HepG2 (cell line): ENCODE results near the gene SH3TC2. TPM values are rescaled to one million over a fixed set of nuclear protein-coding genes. Genes with fewer than 3 reads are reported as not detected.

ENCODE experiments used
- ATAC-seq: fragments of 200-7000 bp; cut with Tn5 transposase; 3 replicates; pipeline ENCODE4 v1.9.1; 2020; ENCODE audit warnings: mild to moderate bottlenecking, moderate library complexity
- BruUV-seq: library from RNA; stranded (reverse); fragments of 400-500 nt; replicated peaks from 2 replicates; lab custom pipeline; 2021; lab: Mats Ljungman, UMichigan
- CTCF ChIA-PET: fragments of 300-600 bp; formaldehyde crosslinking; extraction: SDS; loops from one replicate; lab custom pipeline; 2021; ENCODE audit warnings: low total read pairs, inconsistent platforms, low intra/inter-chr PET ratio; lab: Yijun Ruan, JAX
- POLR2A ChIA-PET: fragments of 350-600 bp; sonication (Branson Sonifier 250); formaldehyde crosslinking; loops from one replicate; lab custom pipeline; 2020; ENCODE audit warnings: antibody characterized with exemption, inconsistent platforms; lab: Yijun Ruan, JAX
- DNase-seq: peaks from one replicate; pipeline ENCODE4 v3.0.0-alpha.2; 2015; ENCODE audit warnings: low spot score
- FAIRE-seq: peaks from 3 replicates; lab custom pipeline; 2011; peaks lifted over from hg19 to GRCh38; lab: Jason Lieb, UNC
- H2AFZ ChIP-seq: one replicate; pipeline ENCODE4 v1.6.1; 2011; ENCODE audit warnings: low read length, inconsistent platforms
- H3K27ac ChIP-seq: fragments of 300-600 bp; 3 replicates; pipeline ENCODE4 v1.8.0; 2011; ENCODE audit warnings: mixed run types, mild to moderate bottlenecking, mixed read lengths, low read length, inconsistent platforms; ENCODE audit not compliant: insufficient read depth; ENCODE audit errors: extremely low read length
- H3K27me3 ChIP-seq, 2 experiments: fragments of 200-600 bp in 1 of 2; 2 replicates in 1 of 2; 3 replicates in 1 of 2; pipeline versions ENCODE4 v1.6.0 to v1.8.0; 2011; ENCODE audit warnings: low read length in 2 of 2, mild to moderate bottlenecking in 2 of 2, moderate library complexity in 2 of 2, inconsistent platforms in 1 of 2; ENCODE audit not compliant: insufficient read depth in 2 of 2, control insufficient read depth in 1 of 2
- H3K36me3 ChIP-seq, 2 experiments: fragments of 200-600 bp in 1 of 2; replicated peaks in 1 of 2; 2 replicates in 1 of 2; 3 replicates in 1 of 2; pipeline versions ENCODE4 v1.5.1 to v1.8.0; 2011; ENCODE audit warnings: low read length in 2 of 2, inconsistent platforms in 1 of 2; ENCODE audit not compliant: insufficient read depth in 2 of 2, control insufficient read depth in 1 of 2
- H3K4me1 ChIP-seq: 2 replicates; pipeline ENCODE4 v1.5.1; 2012; ENCODE audit warnings: low read length, inconsistent platforms; ENCODE audit not compliant: insufficient read depth
- H3K4me2 ChIP-seq: 2 replicates; pipeline ENCODE4 v1.6.0; 2011; ENCODE audit warnings: low read depth, low read length, inconsistent platforms
- H3K4me3 ChIP-seq, 3 experiments: fragments of 200-600 bp in 1 of 3; sonication (generic), shearing (Covaris generic) in 1 of 3; replicated peaks in 1 of 3; 2 replicates each; pipeline ENCODE4 v1.5.1; 2011 to 2016; ENCODE audit warnings: low read length in 3 of 3, inconsistent platforms in 2 of 3, low read depth in 2 of 3, mild to moderate bottlenecking in 2 of 3, control low read depth in 1 of 3, mixed read lengths in 1 of 3; ENCODE audit not compliant: insufficient read depth in 1 of 3
- H3K79me2 ChIP-seq: one replicate; pipeline ENCODE4 v1.6.1; 2011; ENCODE audit warnings: low read length, inconsistent platforms; ENCODE audit not compliant: insufficient read depth
- H3K9ac ChIP-seq: 2 replicates; pipeline ENCODE4 v1.6.0; 2011; ENCODE audit warnings: mild to moderate bottlenecking, low read depth, low read length, inconsistent platforms; ENCODE audit not compliant: insufficient read depth
- H3K9me3 ChIP-seq: 2 replicates; pipeline ENCODE4 v1.5.1; 2012; ENCODE audit warnings: mild to moderate bottlenecking, low read length
- H4K20me1 ChIP-seq: 2 replicates; pipeline ENCODE4 v1.6.0; 2011; ENCODE audit warnings: inconsistent platforms, mild to moderate bottlenecking, low read length, moderate library complexity; ENCODE audit not compliant: insufficient read depth
- FOXM1 ChIP-seq: sonication (generic); formaldehyde crosslinking; IDR thresholded peaks from 2 replicates; pipeline ENCODE4 v1.5.0; 2020; ENCODE audit warnings: missing genetic modification reagents
- GFI1 ChIP-seq: sonication (generic); formaldehyde crosslinking; IDR thresholded peaks from 2 replicates; pipeline ENCODE4 v1.5.0; 2020; ENCODE audit warnings: missing genetic modification reagents, mild to moderate bottlenecking, borderline replicate concordance
- KMT2A ChIP-seq: sonication (generic); formaldehyde crosslinking; IDR thresholded peaks from 2 replicates; pipeline ENCODE4 v1.4.0; 2020; ENCODE audit warnings: missing genetic modification reagents
- NPAS2 ChIP-seq: sonication (generic); formaldehyde crosslinking; IDR thresholded peaks from 2 replicates; pipeline ENCODE4 v1.8.0; 2022; ENCODE audit warnings: mild to moderate bottlenecking, missing genetic modification reagents, borderline replicate concordance
- THAP7 ChIP-seq: sonication (generic); formaldehyde crosslinking; IDR thresholded peaks from 2 replicates; pipeline ENCODE4 v1.8.1; 2023; ENCODE audit warnings: mild to moderate bottlenecking, missing genetic modification reagents
- XRCC5 ChIP-seq: fragments of 200-400 bp; formaldehyde crosslinking; optimal IDR thresholded peaks from 2 replicates; pipeline ENCODE3; 2017; ENCODE audit warnings: mild to moderate bottlenecking, low read length
- ZFP90 ChIP-seq: sonication (generic); formaldehyde crosslinking; IDR thresholded peaks from 2 replicates; pipeline ENCODE4 v1.8.0; 2022; ENCODE audit warnings: missing genetic modification reagents, mild to moderate bottlenecking, inconsistent platforms, borderline replicate concordance
- ZHX2 ChIP-seq, 2 experiments: sonication (generic) in 1 of 2; formaldehyde crosslinking in 1 of 2; IDR thresholded peaks; 2 replicates each; pipeline versions ENCODE4 v1.6.1 to v1.9.0; 2014 to 2022; ENCODE audit warnings: antibody characterized with exemption in 1 of 2, borderline replicate concordance in 1 of 2, inconsistent platforms in 1 of 2, low read depth in 1 of 2, missing genetic modification reagents in 1 of 2
- ZNF264 ChIP-seq: sonication (generic); formaldehyde crosslinking; IDR thresholded peaks from 2 replicates; pipeline ENCODE4 v1.4.0; 2020; ENCODE audit warnings: missing genetic modification reagents
- ZNF382 ChIP-seq: sonication (generic); formaldehyde crosslinking; IDR thresholded peaks from 2 replicates; pipeline ENCODE4 v1.5.0; 2020; ENCODE audit warnings: missing genetic modification reagents, mild to moderate bottlenecking, borderline replicate concordance
- ZNF552 ChIP-seq: sonication (generic); formaldehyde crosslinking; IDR thresholded peaks from 2 replicates; pipeline ENCODE4 v1.9.0; 2022; ENCODE audit warnings: missing genetic modification reagents, mild to moderate bottlenecking, borderline replicate concordance
- ZNF607 ChIP-seq: sonication (generic); formaldehyde crosslinking; IDR thresholded peaks from 2 replicates; pipeline ENCODE4 v1.5.1; 2020; ENCODE audit warnings: missing genetic modification reagents, mild to moderate bottlenecking, borderline replicate concordance
- ZNF687 ChIP-seq: sonication (generic); formaldehyde crosslinking; IDR thresholded peaks from 2 replicates; pipeline ENCODE4 v1.5.1; 2020; ENCODE audit warnings: mild to moderate bottlenecking, missing genetic modification reagents, moderate library complexity
- ZNF740 ChIP-seq: sonication (generic); formaldehyde crosslinking; IDR thresholded peaks from 2 replicates; pipeline ENCODE4 v1.4.0; 2020; ENCODE audit warnings: missing genetic modification reagents
- WGBS: methylation state at CpG from one replicate; pipeline ENCODE4 v1.1.6; 2017; ENCODE audit warnings: low lambda C conversion rate; 5-methylcytosine and 5-hydroxymethylcytosine counted together
- in situ Hi-C: cut with HindIII; loops from 2 replicates; pipeline ENCODE4 v1.10.0; 2017; ENCODE audit warnings: low pct_unique_long_range_greater_than_20kb; ENCODE audit not compliant: extremely low pct_ligation_motif_present
- intact Hi-C: fragments of 100-400 bp; cut with micrococcal nuclease; formaldehyde crosslinking; loops from one replicate; pipeline ENCODE4 v1.10.0; 2022; ENCODE audit not compliant: unreplicated experiment
- polyA plus RNA-seq, 8 experiments: library from polyadenylated mRNA; depleted of rRNA in 3 of 8; stranded (reverse) in 7 of 8; unstranded in 1 of 8; fragments of >200 nt; fragmentation: Illumina TruSeq in 4 of 8; extraction: Trizol in 4 of 8; gene quantifications; 2 replicates each; pipeline versions ENCODE4 v1.2.1 to v1.2.3, GENCODE V29; 2011 to 2016; ENCODE audit warnings: low read depth in 4 of 8, missing spikeins in 1 of 8, mixed read lengths in 1 of 8; ENCODE audit not compliant: insufficient read depth in 1 of 8
- total RNA-seq, 5 experiments: library from RNA; depleted of rRNA; stranded (reverse); fragments of >200 nt; fragmentation: Illumina TruSeq; extraction: Trizol; gene quantifications; 2 replicates each; pipeline ENCODE4 v1.2.3, GENCODE V29; 2016; ENCODE audit warnings: low read depth in 1 of 5

The SH3TC2 gene
- total and polyA plus RNA-seq, 2 of the 13 experiments (the other 11 are each of a cell fraction or from before 2014, with no cell fraction given), result 0.34 to 0.71 TPM

- no peak overlapping the region for H3K4me3 ChIP-seq
- WGBS, result 12% methylated on average over 1 of the region's 1 CpG
- intact Hi-C loops (no loop called here), in situ Hi-C loops (no loop called here)
- BruUV-seq, result no TSS peak
- H3K36me3 ChIP-seq, result no peaks in the 10 kb centered on the region
- no peaks in the 10 kb centered on the region for H3K9me3 ChIP-seq
- H3K27ac ChIP-seq, result no peak overlapping the region
- no peaks in the 10 kb centered on the region for H4K20me1 ChIP-seq
- FAIRE-seq (no peak), ATAC-seq (no peak), DNase-seq (no peak)
- POLR2A ChIA-PET, result no interaction called here
- CTCF ChIA-PET, result no interaction called here
- H3K27me3 ChIP-seq, result no peaks in the 10 kb centered on the region
- no peaks in the 10 kb centered on the region for H3K4me1 ChIP-seq
- H3K79me2 ChIP-seq, result no peaks in the 10 kb centered on the region
- H2AFZ ChIP-seq, result no peak overlapping the region
- H3K9ac ChIP-seq, result no peak overlapping the region
- H3K4me2 ChIP-seq, result no peak overlapping the region
- no peak for TF ChIP-seq ZNF552 (CRISPR knock-in tag)
- TF ChIP-seq ZNF740 (CRISPR knock-in tag), result no peak
- TF ChIP-seq FOXM1 (CRISPR knock-in tag), result no peak
- no peak for TF ChIP-seq GFI1
- no peak for TF ChIP-seq KMT2A (CRISPR knock-in tag)
- TF ChIP-seq THAP7 (CRISPR knock-in tag), result no peak
- no peak for TF ChIP-seq XRCC5
- no peak for TF ChIP-seq ZNF264 (CRISPR knock-in tag)
- TF ChIP-seq ZFP90, result no peak
- no peak for TF ChIP-seq ZNF382 (CRISPR knock-in tag)
- TF ChIP-seq ZNF607 (CRISPR knock-in tag), result no peak
- TF ChIP-seq NPAS2 (CRISPR knock-in tag), result no peak
- no peak for TF ChIP-seq ZNF687 (CRISPR knock-in tag)
- TF ChIP-seq ZHX2 (IDR thresholded peaks at IDR 0.05; ENCODE audit: low read depth), result no peak
- TF ChIP-seq ZHX2 (CRISPR knock-in tag; IDR thresholded peaks at IDR 0.05; ENCODE audit: borderline replicate concordance), result no peak
Measured at GRCh38 chr5:149024477-149024876, 38.4 kb downstream of the SH3TC2 start.
